GM12878 (cell line): Measurements from ENCODE around the gene SERHL2. TPM values are rescaled to one million over a fixed set of nuclear protein-coding genes. Genes with fewer than 3 reads are reported as not detected.

Experiments used
- ATAC-seq: fragments of 200-7000 bp; cut with Tn5 transposase; 3 replicates; pipeline ENCODE4 v1.9.1; 2020; ENCODE audit warnings: mild to moderate bottlenecking, moderate library complexity
- BruUV-seq: library from RNA; stranded (reverse); fragments of 400-500 nt; replicated peaks from 2 replicates; lab custom pipeline; 2021; lab: Mats Ljungman, UMichigan
- CTCF ChIA-PET: fragments of 300-600 bp; sonication (Branson Sonifier 250); formaldehyde crosslinking; extraction: SDS; loops from one replicate; lab custom pipeline; 2021; ENCODE audit warnings: inconsistent platforms; lab: Yijun Ruan, JAX
- POLR2A ChIA-PET: fragments of 350-600 bp; formaldehyde crosslinking; extraction: SDS; loops from one replicate; lab custom pipeline; 2021; ENCODE audit warnings: inconsistent platforms; lab: Charles Lee
- RAD21 ChIA-PET: fragments of 300-600 bp; sonication (Branson Sonifier 250); formaldehyde crosslinking; loops from one replicate; lab custom pipeline; 2023; ENCODE audit warnings: antibody characterized with exemption; ENCODE audit not compliant: unreplicated experiment; lab: Charles Lee
- SMC1A ChIA-PET: fragments of 300-600 bp; sonication (Branson Sonifier 250); formaldehyde crosslinking; loops from one replicate; lab custom pipeline; 2023; ENCODE audit not compliant: unreplicated experiment, uncharacterized antibody; lab: Charles Lee
- DNase-seq: peaks from one replicate; pipeline ENCODE4 v3.0.0-alpha.2; 2011; ENCODE audit warnings: low read depth, low spot score
- FAIRE-seq: peaks from 3 replicates; lab custom pipeline; 2011; peaks lifted over from hg19 to GRCh38; lab: Jason Lieb, UNC
- H2AFZ ChIP-seq: 2 replicates; pipeline ENCODE4 v1.6.0; 2011; ENCODE audit warnings: low read depth, low read length, control low read depth; ENCODE audit not compliant: control insufficient read depth
- H3K27ac ChIP-seq: 2 replicates; pipeline ENCODE4 v1.5.1; 2011; ENCODE audit warnings: control low read depth; ENCODE audit not compliant: control insufficient read depth, insufficient read depth
- H3K27me3 ChIP-seq, 2 experiments: replicated peaks in 1 of 2; 2 replicates each; pipeline versions ENCODE4 v1.6.0 to v1.6.1; 2011; ENCODE audit warnings: low read length in 1 of 2; ENCODE audit not compliant: control insufficient read depth in 2 of 2, insufficient read depth in 2 of 2
- H3K36me3 ChIP-seq, 2 experiments: 2 replicates each; pipeline ENCODE4 v1.5.1; 2011; ENCODE audit warnings: low read length in 1 of 2; ENCODE audit not compliant: control insufficient read depth in 2 of 2, insufficient read depth in 2 of 2
- H3K4me1 ChIP-seq: 2 replicates; pipeline ENCODE4 v1.6.1; 2011; ENCODE audit warnings: mild to moderate bottlenecking, low read length, moderate library complexity, mixed read lengths; ENCODE audit not compliant: control insufficient read depth, insufficient read depth
- H3K4me2 ChIP-seq: 2 replicates; pipeline ENCODE4 v1.6.0; 2011; ENCODE audit warnings: control low read depth; ENCODE audit not compliant: control insufficient read depth, insufficient read depth
- H3K4me3 ChIP-seq: fragments of 200-600 bp; sonication (generic); 2 replicates; pipeline ENCODE4 v1.5.1; 2016
- H3K79me2 ChIP-seq: 2 replicates; pipeline ENCODE4 v1.6.0; 2011; ENCODE audit warnings: low read length; ENCODE audit not compliant: control insufficient read depth, insufficient read depth
- H3K9ac ChIP-seq: 2 replicates; pipeline ENCODE4 v1.8.0; 2011; ENCODE audit warnings: low read length, control low read depth, mixed read lengths; ENCODE audit not compliant: control insufficient read depth, insufficient read depth
- H3K9me3 ChIP-seq: replicated peaks from 3 replicates; pipeline ENCODE4 v1.5.1; 2011; ENCODE audit warnings: mild to moderate bottlenecking, low read length; ENCODE audit not compliant: control insufficient read depth, insufficient read depth
- H4K20me1 ChIP-seq: 2 replicates; pipeline ENCODE4 v1.6.0; 2011; ENCODE audit not compliant: control insufficient read depth, insufficient read depth
- ATF7 ChIP-seq: fragments of 450-650 bp; IDR thresholded peaks from 2 replicates; pipeline ENCODE4 v1.6.1; 2016; ENCODE audit warnings: low read depth, mild to moderate bottlenecking
- BCL11A ChIP-seq: IDR thresholded peaks from 2 replicates; pipeline ENCODE4 v1.6.1; 2011; ENCODE audit warnings: low read depth, low read length
- BRCA1 ChIP-seq: IDR thresholded peaks from 2 replicates; pipeline ENCODE4 v1.6.1; 2011; ENCODE audit warnings: low read depth, low read length, improper control_type of control experiment
- CBX5 ChIP-seq: sonication (generic); IDR thresholded peaks from 2 replicates; pipeline ENCODE4 v1.6.1; 2016; ENCODE audit warnings: low read depth, moderate library complexity, mild to moderate bottlenecking, inconsistent platforms
- CEBPB ChIP-seq, 2 experiments: fragments of 150-350 bp in 1 of 2; IDR thresholded peaks; 2 replicates each; pipeline ENCODE4 v1.6.1; 2012 to 2014; ENCODE audit warnings: low read depth in 2 of 2, low read length in 2 of 2, borderline replicate concordance in 1 of 2, inconsistent platforms in 1 of 2
- CHD2 ChIP-seq: IDR thresholded peaks from 2 replicates; pipeline ENCODE4 v1.6.1; 2011; ENCODE audit warnings: low read depth, low read length, improper control_type of control experiment, borderline replicate concordance
- DPF2 ChIP-seq: fragments of 450-650 bp; IDR thresholded peaks from 2 replicates; pipeline ENCODE4 v1.6.1; 2017; ENCODE audit warnings: mild to moderate bottlenecking
- MEF2A ChIP-seq: IDR thresholded peaks from 2 replicates; pipeline ENCODE4 v1.6.1; 2011; ENCODE audit warnings: low read depth, mild to moderate bottlenecking, low read length, moderate library complexity; ENCODE audit not compliant: insufficient read depth
- MLLT1 ChIP-seq: fragments of 450-650 bp; IDR thresholded peaks from 2 replicates; pipeline ENCODE4 v1.6.1; 2016; ENCODE audit warnings: mild to moderate bottlenecking
- NR2C2 ChIP-seq: IDR thresholded peaks from 2 replicates; pipeline ENCODE4 v1.6.1; 2011; ENCODE audit warnings: borderline replicate concordance, low read depth; ENCODE audit not compliant: control insufficient read depth, insufficient read length
- SP1 ChIP-seq: IDR thresholded peaks from one replicate; pipeline ENCODE4 v1.6.1; 2011; ENCODE audit warnings: low read depth, low read length
- TARDBP ChIP-seq: IDR thresholded peaks from 2 replicates; pipeline ENCODE4 v1.6.1; 2016; ENCODE audit warnings: borderline replicate concordance
- TCF7 ChIP-seq: IDR thresholded peaks from 2 replicates; pipeline ENCODE4 v1.6.1; 2014; ENCODE audit warnings: antibody characterized with exemption, borderline replicate concordance
- USF1 ChIP-seq: IDR thresholded peaks from 2 replicates; pipeline ENCODE4 v1.6.1; 2011; ENCODE audit warnings: borderline replicate concordance, low read depth, mild to moderate bottlenecking, moderate library complexity, mixed read lengths, low read length; ENCODE audit not compliant: insufficient read depth; ENCODE audit errors: extremely low read length
- ZBTB33 ChIP-seq: fragments of 450-650 bp; IDR thresholded peaks from 2 replicates; pipeline ENCODE4 v1.6.1; 2017; ENCODE audit warnings: mild to moderate bottlenecking
- WGBS: methylation state at CpG from one replicate; pipeline ENCODE4 v1.1.6; 2016; ENCODE audit warnings: low lambda C conversion rate; ENCODE audit not compliant: insufficient replicate concordance, insufficient coverage; ENCODE audit errors: missing lambda C conversion rate; 5-methylcytosine and 5-hydroxymethylcytosine counted together
- in situ Hi-C: fragments of 300-500 bp; cut with MboI; formaldehyde crosslinking; loops from 9 replicates; pipeline ENCODE4 v1.14.3; 2018; ENCODE audit warnings: mixed read lengths
- intact Hi-C: fragments of 100-400 bp; cut with micrococcal nuclease; formaldehyde crosslinking; loops from one replicate; pipeline ENCODE4 v1.14.2; 2022; ENCODE audit not compliant: unreplicated experiment
- polyA plus RNA-seq, 11 experiments: library from polyadenylated mRNA; depleted of rRNA in 4 of 11; unstranded in 6 of 11; stranded (reverse) in 5 of 11; fragments of >200 nt; fragmentation: Nextera tagmentation in 4 of 11; fragmentation: Illumina TruSeq in 1 of 11; extraction: Ambion mirVana in 4 of 11; extraction: Trizol in 1 of 11; gene quantifications; 1 replicate in 1 of 11; 2 replicates in 10 of 11; pipeline versions ENCODE4 v1.2.1 to v1.2.3, GENCODE V29; 2011 to 2016; ENCODE audit warnings: inconsistent platforms in 2 of 11, missing spikeins in 2 of 11, low read depth in 1 of 11
- total RNA-seq, 4 experiments: library from RNA; depleted of rRNA in 3 of 4; stranded (reverse); fragments of >200 nt in 3 of 4; fragmentation: Illumina TruSeq in 1 of 4; extraction: Trizol in 1 of 4; gene quantifications; 2 replicates each; pipeline versions ENCODE4 v1.2.1 to v1.2.3, GENCODE V29; 2013 to 2021

The SERHL2 gene
- total and polyA plus RNA-seq, 10 of the 15 experiments (the other 5 are each of a cell fraction or from before 2014, with no cell fraction given): 0.63 to 2.0 (median 1.2) TPM

GRCh38 chr22:42584364-42584940 is 30.7 kb downstream of the SERHL2 start:
- Histone ChIP-seq H2AFZ (no peak overlapping the region), H3K79me2 (peaks cover 16% of the 10 kb centered on the region), H3K27me3 (no peaks in the 10 kb centered on the region), H3K36me3 (peaks cover 32 to 36% of the 10 kb centered on the region in 2 experiments; a peak in 3 of 4 replicates), H3K4me1 (peaks cover 2% of the 10 kb centered on the region; the same call in 1 of the 2 replicates), H3K9me3 (no peaks in the 10 kb centered on the region), H4K20me1 (no peaks in the 10 kb centered on the region), H3K4me2 (no peak overlapping the region), H3K4me3 (no peak overlapping the region), H3K27ac (no peak overlapping the region), H3K9ac (no peak overlapping the region)
- TF ChIP-seq SP1 (no peak), BRCA1 (no peak), CHD2 (no peak), NR2C2 (no peak), CBX5 (no peak), DPF2 (no peak), TCF7 (no peak), ATF7 (no peak), CEBPB (IDR thresholded peaks at IDR 0.05; ENCODE audit: borderline replicate concordance in 1 of 2, low read depth in 2 of 2, low read length in 2 of 2) (no peak), MLLT1 (no peak), MEF2A (no peak), USF1 (no peak), TARDBP (no peak), ZBTB33 (no peak), BCL11A (no peak)
- POLR2A ChIA-PET: no interaction called here
- WGBS: 96% methylated on average over 4 of the region's 4 CpGs
- ATAC-seq: no peak
- intact Hi-C loops (no loop called here), in situ Hi-C loops (no loop called here)
- SMC1A ChIA-PET: interaction anchor here (0.7 kb wide), 1 partner anchor 21 kb away, joined by 3 read pairs; no protein-coding TSS in a partner anchor
- CTCF ChIA-PET: no interaction called here
- no peak for DNase-seq
- no peak for FAIRE-seq
- RAD21 ChIA-PET: no interaction called here
- no TSS peak for BruUV-seq
